ENCODE data around the gene TOMM40. TPM values are rescaled to one million over a fixed set of nuclear protein-coding genes. Genes with fewer than 3 reads are reported as not detected.

The TOMM40 gene
- total and polyA plus RNA-seq, 2 of the 13 experiments (the other 11 are each of a cell fraction or from before 2014, with no cell fraction given), result 72.0 to 110 TPM

DNA sequence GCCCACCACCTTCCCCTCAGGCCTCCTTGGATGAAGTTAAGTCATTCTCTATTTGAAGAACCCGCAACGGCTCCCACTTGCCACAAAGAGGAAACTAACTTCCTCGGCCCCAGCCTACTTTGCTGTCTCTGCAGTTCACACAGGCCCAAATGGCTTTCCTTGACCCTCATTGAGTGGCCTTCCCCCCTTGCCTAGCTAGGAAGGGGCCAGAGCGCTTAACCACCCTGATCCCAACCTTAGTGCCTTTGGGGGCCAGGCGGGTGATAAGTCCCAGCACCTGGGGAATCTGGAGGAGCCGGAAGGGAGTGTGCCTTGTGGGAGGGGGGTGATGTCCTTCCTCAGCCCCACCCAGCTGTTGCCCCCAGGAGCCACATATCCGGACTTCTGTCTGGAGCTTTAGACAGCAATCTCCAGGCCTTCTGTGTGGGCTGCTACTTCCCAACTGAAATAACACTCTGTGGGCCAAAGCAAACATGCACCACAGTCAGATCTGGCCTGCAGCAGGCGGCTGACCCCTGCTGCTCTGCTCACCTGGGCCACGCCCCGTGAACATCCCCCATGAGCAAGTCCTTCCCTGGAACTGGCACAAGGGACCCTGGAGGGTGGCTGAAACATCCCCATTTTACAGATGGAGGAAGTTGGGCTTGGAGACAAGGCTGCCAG lies 34.5 kb upstream of the TOMM40 start (continued):
- TF ChIP-seq, protein P1, sequence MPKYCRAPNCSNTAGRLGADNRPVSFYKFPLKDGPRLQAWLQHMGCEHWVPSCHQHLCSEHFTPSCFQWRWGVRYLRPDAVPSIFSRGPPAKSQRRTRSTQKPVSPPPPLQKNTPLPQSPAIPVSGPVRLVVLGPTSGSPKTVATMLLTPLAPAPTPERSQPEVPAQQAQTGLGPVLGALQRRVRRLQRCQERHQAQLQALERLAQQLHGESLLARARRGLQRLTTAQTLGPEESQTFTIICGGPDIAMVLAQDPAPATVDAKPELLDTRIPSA (CRISPR knock-in tag; IDR thresholded peaks at IDR 0.05; ENCODE audit: borderline replicate concordance), result no peak
- TF ChIP-seq, protein P2, sequence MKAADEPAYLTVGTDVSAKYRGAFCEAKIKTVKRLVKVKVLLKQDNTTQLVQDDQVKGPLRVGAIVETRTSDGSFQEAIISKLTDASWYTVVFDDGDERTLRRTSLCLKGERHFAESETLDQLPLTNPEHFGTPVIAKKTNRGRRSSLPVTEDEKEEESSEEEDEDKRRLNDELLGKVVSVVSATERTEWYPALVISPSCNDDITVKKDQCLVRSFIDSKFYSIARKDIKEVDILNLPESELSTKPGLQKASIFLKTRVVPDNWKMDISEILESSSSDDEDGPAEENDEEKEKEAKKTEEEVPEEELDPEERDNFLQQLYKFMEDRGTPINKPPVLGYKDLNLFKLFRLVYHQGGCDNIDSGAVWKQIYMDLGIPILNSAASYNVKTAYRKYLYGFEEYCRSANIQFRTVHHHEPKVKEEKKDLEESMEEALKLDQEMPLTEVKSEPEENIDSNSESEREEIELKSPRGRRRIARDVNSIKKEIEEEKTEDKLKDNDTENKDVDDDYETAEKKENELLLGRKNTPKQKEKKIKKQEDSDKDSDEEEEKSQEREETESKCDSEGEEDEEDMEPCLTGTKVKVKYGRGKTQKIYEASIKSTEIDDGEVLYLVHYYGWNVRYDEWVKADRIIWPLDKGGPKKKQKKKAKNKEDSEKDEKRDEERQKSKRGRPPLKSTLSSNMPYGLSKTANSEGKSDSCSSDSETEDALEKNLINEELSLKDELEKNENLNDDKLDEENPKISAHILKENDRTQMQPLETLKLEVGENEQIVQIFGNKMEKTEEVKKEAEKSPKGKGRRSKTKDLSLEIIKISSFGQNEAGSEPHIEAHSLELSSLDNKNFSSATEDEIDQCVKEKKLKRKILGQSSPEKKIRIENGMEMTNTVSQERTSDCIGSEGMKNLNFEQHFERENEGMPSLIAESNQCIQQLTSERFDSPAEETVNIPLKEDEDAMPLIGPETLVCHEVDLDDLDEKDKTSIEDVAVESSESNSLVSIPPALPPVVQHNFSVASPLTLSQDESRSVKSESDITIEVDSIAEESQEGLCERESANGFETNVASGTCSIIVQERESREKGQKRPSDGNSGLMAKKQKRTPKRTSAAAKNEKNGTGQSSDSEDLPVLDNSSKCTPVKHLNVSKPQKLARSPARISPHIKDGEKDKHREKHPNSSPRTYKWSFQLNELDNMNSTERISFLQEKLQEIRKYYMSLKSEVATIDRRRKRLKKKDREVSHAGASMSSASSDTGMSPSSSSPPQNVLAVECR (CRISPR knock-in tag; IDR thresholded peaks at IDR 0.05; ENCODE audit: borderline replicate concordance), result no peak
- TF ChIP-seq MYC (CRISPR knock-in tag; IDR thresholded peaks at IDR 0.05; ENCODE audit: borderline replicate concordance) (no peak), CHD2 (IDR thresholded peaks at IDR 0.05; ENCODE audit: low read depth, low read length) (no peak), AGO2 (optimal IDR thresholded peaks at IDR 0.05; ENCODE audit: low read depth, low read length) (no peak), ZNF841 (CRISPR knock-in tag; IDR thresholded peaks at IDR 0.05; ENCODE audit: borderline replicate concordance) (no peak), SIN3A (IDR thresholded peaks at IDR 0.05; ENCODE audit: borderline replicate concordance, low read depth, low read length) (no peak), ETV5 (CRISPR knock-in tag; IDR thresholded peaks at IDR 0.05; ENCODE audit: borderline replicate concordance) (peak; percentile 54; the same call in 1 of the 2 replicates), SMAD3 (CRISPR knock-in tag; IDR thresholded peaks at IDR 0.05) (no peak), ZBTB38 (CRISPR knock-in tag; IDR thresholded peaks at IDR 0.05) (no peak), HOXA5 (CRISPR knock-in tag; IDR thresholded peaks at IDR 0.05) (no peak), ZNF326 (CRISPR knock-in tag; IDR thresholded peaks at IDR 0.05; ENCODE audit: borderline replicate concordance) (no peak)
- TF ChIP-seq, protein P3, sequence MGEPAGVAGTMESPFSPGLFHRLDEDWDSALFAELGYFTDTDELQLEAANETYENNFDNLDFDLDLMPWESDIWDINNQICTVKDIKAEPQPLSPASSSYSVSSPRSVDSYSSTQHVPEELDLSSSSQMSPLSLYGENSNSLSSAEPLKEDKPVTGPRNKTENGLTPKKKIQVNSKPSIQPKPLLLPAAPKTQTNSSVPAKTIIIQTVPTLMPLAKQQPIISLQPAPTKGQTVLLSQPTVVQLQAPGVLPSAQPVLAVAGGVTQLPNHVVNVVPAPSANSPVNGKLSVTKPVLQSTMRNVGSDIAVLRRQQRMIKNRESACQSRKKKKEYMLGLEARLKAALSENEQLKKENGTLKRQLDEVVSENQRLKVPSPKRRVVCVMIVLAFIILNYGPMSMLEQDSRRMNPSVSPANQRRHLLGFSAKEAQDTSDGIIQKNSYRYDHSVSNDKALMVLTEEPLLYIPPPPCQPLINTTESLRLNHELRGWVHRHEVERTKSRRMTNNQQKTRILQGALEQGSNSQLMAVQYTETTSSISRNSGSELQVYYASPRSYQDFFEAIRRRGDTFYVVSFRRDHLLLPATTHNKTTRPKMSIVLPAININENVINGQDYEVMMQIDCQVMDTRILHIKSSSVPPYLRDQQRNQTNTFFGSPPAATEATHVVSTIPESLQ (CRISPR knock-in tag; conservative IDR thresholded peaks at IDR 0.05), result no peak
- TF ChIP-seq, protein P4, sequence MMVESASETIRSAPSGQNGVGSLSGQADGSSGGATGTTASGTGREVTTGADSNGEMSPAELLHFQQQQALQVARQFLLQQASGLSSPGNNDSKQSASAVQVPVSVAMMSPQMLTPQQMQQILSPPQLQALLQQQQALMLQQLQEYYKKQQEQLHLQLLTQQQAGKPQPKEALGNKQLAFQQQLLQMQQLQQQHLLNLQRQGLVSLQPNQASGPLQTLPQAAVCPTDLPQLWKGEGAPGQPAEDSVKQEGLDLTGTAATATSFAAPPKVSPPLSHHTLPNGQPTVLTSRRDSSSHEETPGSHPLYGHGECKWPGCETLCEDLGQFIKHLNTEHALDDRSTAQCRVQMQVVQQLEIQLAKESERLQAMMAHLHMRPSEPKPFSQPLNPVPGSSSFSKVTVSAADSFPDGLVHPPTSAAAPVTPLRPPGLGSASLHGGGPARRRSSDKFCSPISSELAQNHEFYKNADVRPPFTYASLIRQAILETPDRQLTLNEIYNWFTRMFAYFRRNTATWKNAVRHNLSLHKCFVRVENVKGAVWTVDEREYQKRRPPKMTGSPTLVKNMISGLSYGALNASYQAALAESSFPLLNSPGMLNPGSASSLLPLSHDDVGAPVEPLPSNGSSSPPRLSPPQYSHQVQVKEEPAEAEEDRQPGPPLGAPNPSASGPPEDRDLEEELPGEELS (CRISPR knock-in tag; IDR thresholded peaks at IDR 0.05), result peak; percentile 55
- TF ChIP-seq, protein P5, sequence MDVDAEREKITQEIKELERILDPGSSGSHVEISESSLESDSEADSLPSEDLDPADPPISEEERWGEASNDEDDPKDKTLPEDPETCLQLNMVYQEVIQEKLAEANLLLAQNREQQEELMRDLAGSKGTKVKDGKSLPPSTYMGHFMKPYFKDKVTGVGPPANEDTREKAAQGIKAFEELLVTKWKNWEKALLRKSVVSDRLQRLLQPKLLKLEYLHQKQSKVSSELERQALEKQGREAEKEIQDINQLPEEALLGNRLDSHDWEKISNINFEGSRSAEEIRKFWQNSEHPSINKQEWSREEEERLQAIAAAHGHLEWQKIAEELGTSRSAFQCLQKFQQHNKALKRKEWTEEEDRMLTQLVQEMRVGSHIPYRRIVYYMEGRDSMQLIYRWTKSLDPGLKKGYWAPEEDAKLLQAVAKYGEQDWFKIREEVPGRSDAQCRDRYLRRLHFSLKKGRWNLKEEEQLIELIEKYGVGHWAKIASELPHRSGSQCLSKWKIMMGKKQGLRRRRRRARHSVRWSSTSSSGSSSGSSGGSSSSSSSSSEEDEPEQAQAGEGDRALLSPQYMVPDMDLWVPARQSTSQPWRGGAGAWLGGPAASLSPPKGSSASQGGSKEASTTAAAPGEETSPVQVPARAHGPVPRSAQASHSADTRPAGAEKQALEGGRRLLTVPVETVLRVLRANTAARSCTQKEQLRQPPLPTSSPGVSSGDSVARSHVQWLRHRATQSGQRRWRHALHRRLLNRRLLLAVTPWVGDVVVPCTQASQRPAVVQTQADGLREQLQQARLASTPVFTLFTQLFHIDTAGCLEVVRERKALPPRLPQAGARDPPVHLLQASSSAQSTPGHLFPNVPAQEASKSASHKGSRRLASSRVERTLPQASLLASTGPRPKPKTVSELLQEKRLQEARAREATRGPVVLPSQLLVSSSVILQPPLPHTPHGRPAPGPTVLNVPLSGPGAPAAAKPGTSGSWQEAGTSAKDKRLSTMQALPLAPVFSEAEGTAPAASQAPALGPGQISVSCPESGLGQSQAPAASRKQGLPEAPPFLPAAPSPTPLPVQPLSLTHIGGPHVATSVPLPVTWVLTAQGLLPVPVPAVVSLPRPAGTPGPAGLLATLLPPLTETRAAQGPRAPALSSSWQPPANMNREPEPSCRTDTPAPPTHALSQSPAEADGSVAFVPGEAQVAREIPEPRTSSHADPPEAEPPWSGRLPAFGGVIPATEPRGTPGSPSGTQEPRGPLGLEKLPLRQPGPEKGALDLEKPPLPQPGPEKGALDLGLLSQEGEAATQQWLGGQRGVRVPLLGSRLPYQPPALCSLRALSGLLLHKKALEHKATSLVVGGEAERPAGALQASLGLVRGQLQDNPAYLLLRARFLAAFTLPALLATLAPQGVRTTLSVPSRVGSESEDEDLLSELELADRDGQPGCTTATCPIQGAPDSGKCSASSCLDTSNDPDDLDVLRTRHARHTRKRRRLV (CRISPR knock-in tag; IDR thresholded peaks at IDR 0.05), result no peak

All from HepG2 (cell line).